ENCODE results near the gene NR3C1.
"Not testable (repeated sequence)": the region's sequence is repeated elsewhere in the genome, so short reads cannot be mapped to it uniquely, and the experiment has no call there.

The NR3C1 gene

DNA sequence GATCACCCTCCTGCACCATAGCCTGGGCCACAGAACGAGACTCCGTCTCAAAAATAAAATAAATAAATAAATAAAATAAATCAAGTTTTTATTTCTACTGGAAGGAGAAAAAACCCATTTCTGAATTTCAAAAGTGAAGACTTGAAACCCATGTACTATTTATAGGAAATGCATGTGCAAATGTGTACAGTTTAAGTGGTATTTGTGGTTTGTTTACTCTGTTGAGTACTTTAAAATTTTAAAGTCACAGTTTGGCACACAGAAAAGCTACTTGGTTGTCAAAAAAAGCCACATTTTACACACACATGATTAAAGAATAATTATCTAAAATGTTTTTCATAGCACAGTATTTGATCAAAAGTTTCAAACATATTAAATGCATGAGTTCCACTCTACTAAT is 43.6 kb downstream of the NR3C1 start:
- DNase-seq: no peak

DNA sequence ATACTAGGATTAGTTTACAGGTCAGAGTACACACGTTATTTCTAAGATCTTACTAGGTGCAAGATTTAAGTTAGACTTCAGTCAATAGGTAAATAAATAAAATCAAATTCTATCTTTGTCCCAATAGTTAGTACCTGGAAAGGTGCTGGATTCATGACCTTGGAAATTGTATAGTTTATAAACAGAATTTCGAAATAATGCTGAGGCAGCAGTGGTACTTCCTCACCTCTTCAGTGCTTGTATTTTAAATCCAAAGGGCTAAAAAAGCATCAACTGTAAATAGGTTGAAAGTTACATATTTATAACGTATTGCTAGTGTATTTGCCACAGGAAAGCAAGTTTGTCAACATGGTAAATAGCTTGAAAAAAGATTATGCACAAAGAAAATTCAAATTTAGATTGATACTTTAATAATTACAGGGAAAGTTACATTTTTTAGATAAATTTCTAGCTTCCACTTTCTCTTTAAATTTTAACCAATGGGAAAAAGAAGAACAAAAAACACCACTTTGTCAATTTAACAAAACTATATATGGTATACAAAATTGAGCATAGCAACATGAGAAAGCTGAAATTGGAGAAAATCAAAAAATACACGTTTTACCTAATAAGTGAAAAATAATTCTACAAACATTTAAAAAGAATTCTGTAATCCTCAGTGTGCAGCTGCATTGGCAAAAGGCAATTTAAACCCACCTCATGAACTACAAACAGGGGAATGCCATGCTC is 46.5 kb downstream of the NR3C1 start:
- no peak for DNase-seq

DNA sequence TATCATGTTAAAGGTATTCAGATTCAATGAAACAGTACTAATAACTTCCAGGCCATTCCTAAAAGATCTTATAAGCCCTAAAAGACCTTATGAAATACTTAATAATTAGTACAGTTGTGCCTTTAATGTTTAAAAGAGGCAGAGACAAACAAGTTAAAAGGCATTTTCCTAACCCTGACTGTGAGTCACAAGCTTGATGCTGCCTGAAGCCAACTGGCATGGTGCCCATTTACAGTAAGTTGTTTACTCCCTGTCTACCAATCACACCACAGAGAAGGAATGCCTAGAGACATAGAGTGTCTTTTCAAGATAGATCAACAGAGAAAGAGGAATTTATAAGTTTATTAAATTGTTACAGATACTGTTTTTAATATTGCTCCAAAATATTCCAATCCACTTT is 47.8 kb downstream of the NR3C1 start:
- peak; percentile 39 for DNase-seq

DNA sequence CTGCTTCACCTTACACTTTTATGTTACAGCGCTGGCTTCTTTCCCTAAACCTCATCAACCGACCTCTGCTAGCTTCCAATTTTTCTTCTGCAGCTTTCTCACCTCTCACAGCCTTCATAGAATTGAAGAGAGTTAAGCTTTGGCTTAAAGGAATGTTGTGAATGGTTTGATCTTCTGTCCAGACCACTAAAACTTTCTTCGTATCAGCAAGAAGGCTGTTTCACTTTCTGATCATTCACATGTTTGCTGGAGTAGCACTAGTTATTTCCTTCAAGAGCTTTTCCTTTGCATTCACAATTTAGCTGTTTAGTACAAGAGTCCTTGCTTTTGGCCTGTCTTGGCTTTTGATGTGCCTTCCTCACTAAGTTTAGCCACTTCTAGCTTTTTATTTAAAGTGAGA is 49.5 kb downstream of the NR3C1 start:
- DNase-seq: no peak

DNA sequence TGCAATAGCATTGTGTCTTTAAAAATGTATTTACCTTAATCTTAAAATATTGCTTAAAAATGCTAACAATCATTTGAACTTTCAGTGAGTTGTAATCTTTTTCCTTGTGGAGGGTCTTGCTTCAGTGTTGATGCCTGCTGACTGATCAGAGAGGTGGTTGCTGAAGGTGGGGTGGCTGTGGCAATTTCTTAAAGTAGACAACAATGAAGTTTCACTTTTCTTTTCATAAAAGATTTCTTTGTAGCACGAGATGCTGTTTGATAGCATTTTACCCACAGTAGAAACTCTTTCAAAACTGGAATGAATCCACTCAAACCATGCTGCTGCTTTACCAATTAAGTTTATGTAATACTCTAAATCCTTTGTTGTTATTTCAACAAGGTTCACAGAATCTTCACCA is 50.8 kb downstream of the NR3C1 start:
- DNase-seq: no peak

DNA sequence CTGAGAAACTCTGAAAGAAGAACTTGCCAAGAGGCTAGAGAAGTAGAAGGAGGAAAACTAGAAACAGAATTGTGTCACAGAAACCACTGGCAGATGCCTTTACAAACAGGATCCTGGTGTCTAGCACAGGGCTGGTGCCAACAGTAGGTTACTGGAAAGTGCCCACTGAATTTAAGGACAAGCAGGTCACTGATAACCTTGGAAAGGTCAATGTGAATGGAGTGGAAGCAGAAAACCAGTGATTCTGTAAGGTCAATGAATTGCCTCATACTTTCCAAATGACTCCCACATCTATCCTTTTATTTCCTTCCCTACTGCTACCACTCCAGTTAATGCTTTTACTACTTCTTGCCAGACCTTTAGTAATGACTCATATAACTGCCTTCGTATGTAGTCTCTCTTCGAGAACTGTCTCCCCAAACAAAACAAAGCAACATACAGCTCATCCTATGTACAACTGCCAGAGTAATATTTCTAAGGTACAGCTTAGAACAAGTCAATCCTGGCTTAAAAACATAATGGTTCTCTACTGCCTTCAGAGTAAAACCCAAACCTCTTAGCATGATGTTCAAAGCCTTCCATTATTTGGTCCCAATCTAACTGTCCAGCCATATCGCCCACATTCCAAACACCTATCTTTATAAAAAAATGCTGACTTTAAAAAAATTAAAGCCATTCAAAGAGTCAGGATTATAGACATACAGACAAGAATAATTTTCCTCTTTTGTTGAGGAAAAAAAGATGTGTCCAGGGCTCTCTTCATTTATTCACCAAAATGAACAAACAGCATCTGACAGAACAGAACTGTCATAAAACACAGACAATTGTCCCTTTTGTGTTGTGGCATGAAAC is 52.5 kb downstream of the NR3C1 start:
- DNase-seq: no peak

DNA sequence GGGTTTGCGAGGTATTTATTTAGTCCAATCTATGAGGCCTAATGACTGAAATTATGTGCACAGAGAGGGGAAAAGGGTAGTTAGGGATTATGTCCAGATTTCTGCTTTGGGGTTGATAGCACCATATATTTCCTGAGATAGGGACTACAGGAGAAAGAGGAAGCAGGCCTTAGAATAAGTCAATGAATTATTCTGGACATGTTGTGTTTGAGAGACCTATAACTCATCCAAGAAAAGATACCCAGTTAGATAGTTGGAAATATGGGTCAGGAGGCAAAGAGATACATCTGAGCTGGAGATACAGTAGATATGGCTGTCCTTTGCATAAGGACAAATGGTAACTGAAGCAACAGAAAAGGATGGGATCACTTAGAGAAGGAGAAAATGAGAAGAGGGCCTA is 53.1 kb downstream of the NR3C1 start:
- DNase-seq: no peak

DNA sequence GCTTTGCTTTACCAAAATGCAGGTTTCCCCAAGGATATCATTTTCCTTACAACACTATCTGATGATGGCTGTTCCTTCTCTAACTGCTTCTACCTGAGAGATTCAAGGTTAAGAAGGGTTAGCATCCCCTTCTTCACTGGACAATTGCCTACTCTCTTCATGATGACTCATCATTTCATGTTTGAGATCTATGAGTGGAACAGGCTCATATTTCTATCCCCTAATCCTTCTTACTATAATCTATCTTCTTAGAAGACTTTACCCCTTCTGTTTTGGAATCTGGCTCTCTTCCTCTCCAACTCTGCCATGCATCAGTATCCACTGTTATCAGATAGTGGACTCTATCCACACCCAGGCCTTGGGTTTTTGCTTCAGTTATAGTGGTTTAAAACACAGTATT is 54.3 kb downstream of the NR3C1 start:
- DNase-seq: no peak

DNA sequence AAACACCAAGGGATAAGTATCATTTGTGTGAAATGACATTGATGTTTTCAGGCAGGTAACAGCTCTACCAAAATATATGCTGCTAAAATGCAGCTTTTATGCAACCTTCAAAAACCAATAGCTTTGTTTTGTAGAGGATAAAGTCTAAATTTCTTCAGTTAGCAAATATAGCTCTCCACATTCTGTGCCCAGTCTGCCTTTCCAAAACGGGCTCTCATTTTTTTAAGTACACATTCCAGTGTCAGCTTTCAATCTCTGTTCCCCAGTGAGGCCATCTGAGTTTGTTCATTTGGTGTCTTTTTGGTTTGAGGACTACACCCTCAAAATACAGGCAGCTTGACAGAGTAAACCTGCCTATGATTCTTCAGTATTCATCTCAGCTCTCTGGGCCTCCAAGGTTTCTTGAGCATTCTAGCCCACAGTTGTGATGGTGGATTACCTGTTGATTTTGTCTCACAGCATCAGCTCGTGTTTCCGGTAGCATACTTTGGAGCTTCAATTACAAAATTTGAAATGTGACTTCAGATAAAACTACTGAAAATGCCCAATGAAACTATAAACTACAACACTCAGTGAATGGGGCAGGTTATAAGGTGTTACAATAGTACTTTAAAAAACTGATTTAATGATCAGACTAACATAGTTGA is 55.7 kb downstream of the NR3C1 start:
- DNase-seq: no peak

DNA sequence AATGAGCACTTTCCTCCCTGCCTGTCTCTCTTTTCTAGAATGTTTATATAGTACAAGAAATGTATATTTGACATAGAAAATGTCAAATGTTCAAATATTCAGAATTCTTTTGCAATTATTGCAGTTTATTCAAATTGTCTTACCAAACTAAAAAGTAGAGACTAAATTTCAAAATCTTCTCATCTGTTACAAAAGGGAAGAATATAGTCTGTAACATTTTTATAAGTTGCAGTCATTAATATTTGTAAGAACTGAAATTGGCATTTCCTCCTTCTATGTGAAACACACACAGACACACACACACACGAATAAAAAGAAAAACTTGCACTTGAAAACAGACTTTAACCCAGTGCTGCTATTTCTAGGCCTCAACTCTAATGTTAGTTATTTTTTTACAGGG is 56.4 kb downstream of the NR3C1 start:
- DNase-seq: no peak

DNA sequence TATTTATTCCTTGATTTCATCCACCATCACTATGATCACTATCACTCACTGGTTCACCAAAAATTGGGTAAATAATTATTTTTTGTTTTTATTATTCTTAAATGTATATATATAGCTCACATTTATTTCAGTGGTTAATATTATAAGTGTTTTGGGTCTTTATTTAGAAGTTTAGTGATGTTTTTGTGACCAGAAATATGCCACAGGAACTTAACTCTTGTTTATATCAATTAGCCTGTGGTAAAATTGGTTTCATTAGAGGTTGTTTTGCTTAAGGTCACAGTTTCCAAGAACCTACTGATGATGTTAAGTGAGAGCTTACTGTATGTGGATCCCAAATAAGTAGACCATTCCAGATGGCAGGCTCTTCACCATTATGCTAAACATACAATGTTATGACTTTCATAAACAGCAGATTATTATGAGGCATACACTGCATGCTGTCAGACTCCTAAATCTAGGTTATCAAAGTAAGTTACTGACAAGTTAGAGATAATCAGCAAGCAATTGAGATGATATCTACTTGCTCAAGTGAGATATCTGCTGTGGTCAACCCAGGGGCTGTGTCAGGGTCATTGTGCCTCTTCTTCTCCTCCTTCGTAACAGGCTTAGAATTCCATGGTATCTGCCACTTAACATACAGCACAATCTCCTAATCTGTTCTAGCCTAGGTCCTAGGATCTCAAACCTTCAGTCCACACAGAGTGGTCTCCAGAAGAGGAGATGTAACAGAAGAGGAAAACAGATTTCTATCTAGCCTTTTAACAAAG is 57.6 kb downstream of the NR3C1 start:
- DNase-seq: no peak

DNA sequence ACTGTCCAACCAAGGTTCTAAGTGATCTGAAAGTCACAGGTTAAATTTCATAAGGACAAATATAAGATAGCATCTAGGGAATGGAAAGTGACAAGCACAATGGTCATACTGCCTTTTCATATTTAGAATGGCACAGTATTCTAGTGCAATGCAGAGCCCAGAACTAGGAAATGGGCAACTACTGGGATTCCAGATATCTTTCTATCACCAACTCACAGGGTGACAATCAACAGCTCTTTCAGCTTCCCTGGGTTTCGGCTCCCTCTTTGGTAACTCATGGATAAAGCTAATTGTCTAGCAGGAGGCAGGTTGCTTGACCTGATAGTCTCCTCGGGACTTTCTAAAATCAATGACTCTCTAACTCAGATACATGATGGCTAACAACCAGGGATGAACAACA is 60.4 kb downstream of the NR3C1 start:
- no peak for DNase-seq

DNA sequence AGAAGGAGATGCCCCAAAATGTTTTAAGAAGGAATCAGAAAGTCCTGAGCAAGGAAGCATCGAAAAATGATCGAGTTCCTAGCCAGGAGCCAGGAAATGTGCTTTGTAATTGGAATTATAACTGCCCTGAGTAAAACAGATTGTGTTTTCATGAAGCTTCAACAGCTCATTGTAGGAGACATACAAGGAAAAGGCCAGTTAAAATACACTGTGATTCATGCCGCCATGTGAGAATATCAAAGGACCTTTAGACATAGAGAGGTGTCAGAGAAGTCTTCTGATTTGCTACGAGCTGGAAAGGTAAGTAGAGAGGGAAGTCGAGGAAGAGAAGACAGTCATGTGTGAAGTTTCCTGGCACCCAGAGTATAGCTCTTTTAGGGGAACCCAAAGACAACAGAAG is 60.9 kb downstream of the NR3C1 start:
- DNase-seq: no peak

DNA sequence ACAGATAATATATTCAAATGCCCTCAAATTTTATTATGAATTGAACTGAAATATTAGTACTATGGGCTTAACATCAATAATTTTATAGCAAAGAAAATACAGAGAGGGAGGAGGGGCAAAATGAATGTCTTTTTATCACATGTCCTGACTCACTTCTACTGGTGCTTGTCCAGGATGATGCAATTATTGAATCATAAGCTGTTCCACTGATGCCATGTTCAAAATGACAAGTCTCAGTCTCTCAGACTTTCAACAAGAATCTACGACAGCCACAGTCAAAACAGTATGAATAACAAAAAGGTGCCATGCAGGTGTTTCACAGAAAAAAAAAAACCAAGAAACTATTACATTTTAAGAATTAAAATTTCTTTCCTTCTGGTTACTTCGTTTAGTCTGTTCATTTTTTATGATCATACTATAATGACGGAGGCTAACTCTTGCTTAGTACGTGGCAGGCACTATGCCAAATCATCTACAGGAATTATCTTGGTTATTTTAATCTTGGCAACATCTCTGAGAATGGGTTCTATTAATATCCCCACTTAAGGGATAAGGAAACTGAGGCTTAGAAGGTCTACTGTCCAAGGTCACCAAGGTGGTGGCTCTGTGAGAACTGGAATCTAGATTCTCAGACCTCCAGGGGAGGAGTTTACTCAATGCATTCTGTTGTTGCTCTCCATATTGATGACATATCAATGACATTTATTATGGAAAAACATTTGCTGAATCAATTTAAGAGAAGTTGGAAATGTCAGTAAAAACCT is 61.5 kb downstream of the NR3C1 start:
- no peak for DNase-seq

DNA sequence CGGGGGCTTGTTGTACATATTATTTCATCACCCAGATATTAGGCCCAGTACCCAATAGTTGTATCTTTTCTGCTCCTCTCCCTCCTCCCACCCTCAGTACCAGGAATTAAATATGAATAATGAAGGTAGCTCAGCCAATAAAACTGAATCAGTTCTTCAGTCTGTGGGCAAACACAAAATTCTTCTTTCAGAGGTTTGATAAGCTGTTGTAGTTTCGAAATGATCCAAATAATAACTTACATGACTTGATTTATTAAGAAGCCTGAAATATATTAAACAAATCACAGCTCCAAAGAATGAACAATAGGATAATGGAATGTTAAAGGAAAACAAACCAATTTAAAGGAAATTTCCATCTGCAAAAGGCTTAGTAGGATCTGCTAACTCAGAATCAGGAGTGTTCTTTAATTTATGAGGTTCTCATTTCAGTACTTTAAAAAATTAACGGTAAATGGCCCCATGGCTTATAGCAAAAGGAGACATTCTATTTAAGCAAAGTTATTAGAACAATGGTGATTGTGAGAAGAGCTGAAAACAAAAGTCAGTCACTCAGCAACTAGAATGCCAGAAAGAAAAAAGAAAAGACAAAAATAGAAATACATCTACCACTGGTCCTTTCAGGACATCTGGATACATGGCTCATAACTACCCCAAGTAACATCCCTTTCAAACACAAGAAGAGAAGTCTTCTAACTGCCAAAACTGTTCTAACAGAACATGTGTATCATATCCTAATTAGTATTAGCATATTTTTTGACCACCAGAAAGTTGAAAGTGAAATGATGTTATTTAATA is 62.4 kb downstream of the NR3C1 start:
- DNase-seq: no peak

DNA sequence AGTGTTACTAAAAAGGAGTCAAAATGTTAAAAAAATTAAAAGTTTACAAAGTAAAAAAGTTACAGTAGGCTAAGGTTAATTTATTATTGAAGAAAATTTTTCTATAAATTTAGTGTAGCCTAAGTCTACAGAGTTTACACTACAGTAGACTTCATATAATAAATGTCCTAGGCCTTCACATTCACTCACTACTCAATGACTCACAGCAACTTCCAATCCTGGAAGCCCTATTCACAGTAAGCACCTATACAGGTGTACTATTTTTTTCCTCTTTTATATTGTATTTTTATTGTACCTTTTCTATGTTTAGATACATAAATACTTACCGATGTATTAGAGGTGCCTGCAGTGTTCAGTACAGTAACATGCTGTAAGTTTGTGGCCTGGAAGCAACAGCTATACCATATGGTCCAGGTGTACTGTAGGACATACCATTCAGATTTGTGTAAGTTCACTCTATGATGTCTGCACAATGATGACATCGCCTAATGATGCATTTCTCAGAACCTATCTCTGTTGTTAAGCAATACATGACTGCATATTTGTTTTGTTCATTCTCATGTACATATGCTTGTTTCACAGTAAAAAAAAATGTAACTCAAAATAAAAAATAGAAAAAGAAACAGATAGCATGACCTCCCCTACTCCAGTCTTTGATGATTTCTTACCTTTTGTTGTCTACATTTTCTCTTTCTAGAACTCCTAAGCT is 64.7 kb downstream of the NR3C1 start:
- no peak for DNase-seq

DNA sequence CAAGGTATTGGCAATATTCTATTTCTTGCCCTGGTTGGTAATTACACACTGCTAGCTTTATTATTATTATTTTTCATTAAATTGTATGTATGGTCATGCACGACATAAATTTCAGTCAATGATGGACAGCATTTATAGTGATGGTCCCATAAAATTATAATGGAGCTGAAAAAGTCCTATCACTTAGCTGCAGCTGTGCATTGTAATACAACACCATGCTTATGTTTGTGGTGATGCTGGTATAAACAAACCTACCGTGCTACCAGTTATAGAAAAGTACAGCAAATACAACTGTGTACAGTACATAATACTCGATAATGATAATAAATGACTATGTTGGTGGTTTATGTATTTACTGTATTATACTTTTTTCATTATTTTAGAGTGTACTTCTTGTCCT is 65.5 kb downstream of the NR3C1 start:
- no peak for DNase-seq

DNA sequence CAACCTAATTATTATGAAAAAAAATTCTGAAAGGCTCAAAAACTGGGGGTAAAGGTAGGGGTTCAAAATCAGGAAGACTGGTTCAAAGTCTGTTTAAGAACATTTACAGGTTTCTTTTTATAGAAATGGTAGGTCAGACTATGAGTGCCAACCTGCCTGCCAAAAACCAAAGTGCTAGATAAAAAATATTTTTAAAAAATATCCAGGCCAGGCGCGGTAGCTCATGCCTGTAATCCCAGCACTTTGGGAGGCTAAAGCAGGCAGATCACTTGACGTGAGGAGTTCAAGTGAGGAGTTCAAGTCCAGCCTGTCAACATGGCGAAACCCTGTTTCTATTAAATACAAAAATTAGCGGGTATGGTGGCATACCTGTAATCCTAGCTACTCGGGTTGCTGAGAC is 67.0 kb downstream of the NR3C1 start:
- no peak for DNase-seq

DNA sequence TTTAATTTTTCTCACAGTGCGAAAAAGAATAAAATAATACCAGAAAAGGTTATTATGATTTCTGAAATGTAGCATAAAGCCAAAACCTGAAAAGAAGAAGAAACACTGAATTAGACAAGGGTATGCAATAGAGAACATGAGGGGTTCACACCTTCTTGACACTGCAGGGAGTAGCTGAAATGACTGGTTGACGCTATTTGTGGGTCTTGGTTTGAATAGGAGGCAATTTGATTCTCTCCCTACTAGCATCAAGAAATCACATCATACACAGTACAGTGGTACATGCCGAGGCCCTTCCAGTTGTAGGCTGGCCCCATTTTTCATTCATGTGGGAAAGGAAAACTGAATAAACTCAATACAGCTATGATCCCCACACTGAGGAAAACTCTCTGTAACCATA is 68.6 kb downstream of the NR3C1 start:
- DNase-seq: no peak

DNA sequence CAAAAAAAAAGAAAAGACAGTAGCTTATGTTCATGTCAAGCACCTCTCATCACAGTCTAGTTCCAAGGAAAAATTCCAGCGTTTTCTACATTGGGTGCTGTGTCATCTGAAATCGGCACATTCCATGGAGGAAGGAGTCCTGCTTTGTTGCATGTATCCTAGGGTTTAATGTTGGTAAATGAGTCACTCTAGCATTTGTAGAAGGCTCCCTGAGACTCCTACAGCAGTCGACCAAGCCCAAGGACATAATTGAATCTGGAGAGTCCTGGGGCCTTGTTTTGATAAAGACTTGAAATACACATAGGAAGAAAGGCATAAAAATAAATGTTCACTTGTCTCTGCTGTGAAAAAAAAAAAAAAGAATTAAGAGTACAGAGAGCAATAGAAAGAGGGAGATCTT is 69.1 kb downstream of the NR3C1 start:
- DNase-seq: not testable (repeated sequence)

DNA sequence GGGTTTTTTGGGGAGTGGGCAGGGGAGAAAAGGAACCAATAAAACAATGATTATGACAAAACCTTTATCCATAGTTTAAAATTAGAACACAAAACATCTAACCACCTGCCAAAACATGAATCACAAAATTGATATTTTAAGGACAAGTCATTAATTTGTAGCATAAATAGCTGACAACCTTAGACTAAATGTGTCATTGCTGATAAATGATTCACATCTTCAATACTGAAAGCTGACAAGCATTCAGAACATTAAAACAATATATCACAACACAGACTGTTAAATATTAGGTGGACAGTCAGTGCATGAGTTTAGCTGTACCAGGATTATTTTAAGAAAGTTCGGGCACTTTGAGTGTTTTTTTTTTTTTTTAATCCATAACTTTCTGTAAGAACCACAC is 71.5 kb downstream of the NR3C1 start:
- no peak for DNase-seq
